ENCODE results near the gene FGF22. TPM values are rescaled to one million over a fixed set of nuclear protein-coding genes. Genes with fewer than 3 reads are reported as not detected.

FGF22 gene
- total and polyA plus RNA-seq, 2 of the 8 experiments (the other 6 are each of a cell fraction or from before 2014, with no cell fraction given) = 0.44 to 1.7 TPM

DNA sequence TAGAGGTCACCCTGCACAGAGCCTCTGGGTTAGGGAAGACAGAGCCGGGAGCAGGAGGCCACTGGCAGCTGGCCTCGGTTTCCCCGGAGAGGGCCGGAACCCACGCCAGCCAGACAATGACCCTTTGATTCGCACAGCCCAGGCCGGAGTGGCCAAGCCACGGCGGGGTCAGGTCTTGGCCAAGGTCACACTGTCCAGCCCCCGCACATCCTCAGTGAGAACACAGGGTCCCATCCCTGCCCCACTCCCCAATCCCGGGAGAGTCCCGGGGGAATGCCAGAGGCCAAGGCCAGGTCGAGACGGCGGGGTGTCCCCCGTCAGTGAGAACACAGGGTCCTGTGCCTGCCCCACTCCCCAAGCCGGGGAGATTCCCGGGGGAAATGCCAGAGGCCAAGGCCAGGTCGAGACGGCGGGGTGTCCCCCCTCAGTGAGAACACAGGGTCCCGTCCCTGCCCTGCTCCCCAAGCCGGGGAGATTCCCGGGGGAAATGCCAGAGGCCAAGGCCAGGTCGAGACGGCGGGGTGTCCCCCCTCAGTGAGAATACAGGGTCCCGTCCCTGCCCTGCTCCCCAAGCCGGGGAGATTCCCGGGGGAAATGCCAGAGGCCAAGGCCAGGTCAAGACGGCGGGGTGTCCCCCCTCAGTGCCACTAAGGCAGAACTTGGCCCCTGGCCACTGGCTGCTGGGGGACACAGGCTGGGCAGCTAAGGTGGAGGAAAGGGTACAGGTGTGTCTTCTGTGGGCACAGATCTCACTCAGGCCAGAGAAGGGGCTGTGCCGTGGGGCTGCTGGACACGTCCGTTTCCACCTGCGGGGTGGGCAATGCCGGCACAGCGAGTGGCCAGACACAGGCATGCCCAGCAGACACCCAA lies 34.8 kb downstream of the FGF22 start:
- Histone ChIP-seq H3K36me3 (ENCODE audit: control insufficient read depth in 2 of 4, insufficient read depth in 4 of 4, low read length in 3 of 4) (no peaks in the 10 kb centered on the region), H3K4me2 (ENCODE audit: insufficient read depth in 1 of 2, low read depth in 2 of 2, low read length in 2 of 2) (no peak overlapping the region), H3K9ac (replicated peaks in 1 of 4; ENCODE audit: extremely low read depth in 1 of 4, low read depth in 3 of 4, low read length in 3 of 4) (no peak overlapping the region), H4K20me1 (replicated peaks in 1 of 2; ENCODE audit: control insufficient read depth in 1 of 2, insufficient read depth in 2 of 2, low read length in 2 of 2) (peaks cover 0 to 7% of the 10 kb centered on the region in 2 experiments), H3K27ac (ENCODE audit: low read depth, low read length) (no peak overlapping the region), H2AFZ (ENCODE audit: low read length) (no peak overlapping the region), H2BK15ac (ENCODE audit: low read length) (no peak overlapping the region), H4K8ac (ENCODE audit: extremely low read depth, insufficient read depth, low read length) (no peak overlapping the region), H2AK5ac (ENCODE audit: low read depth, low read length) (no peak overlapping the region), H3K4ac (replicated peaks; ENCODE audit: insufficient read length, low read depth, low read length) (no peak overlapping the region), H3K27me3 (replicated peaks in 1 of 4; ENCODE audit: control insufficient read depth in 3 of 4, extremely low read depth in 1 of 4, insufficient read depth in 3 of 4, low read length in 3 of 4) (peaks cover 0 to 22% (median 10%) of the 10 kb centered on the region in 4 experiments; a peak in 5 of 7 replicates), H3K23me2 (ENCODE audit: low read depth, low read length) (peaks cover 2% of the 10 kb centered on the region; the same call in 1 of the 2 replicates), H4K5ac (ENCODE audit: insufficient read length, low read depth, low read length) (no peak overlapping the region), H3K4me1 (replicated peaks in 1 of 4; ENCODE audit: control insufficient read depth in 3 of 4, insufficient read depth in 4 of 4, low read length in 3 of 4) (peaks cover 0 to 10% (median 1%) of the 10 kb centered on the region in 4 experiments; a peak in 4 of 7 replicates), H3K79me2 (ENCODE audit: control insufficient read depth in 1 of 2, insufficient read depth in 2 of 2, low read length in 2 of 2) (no peaks in the 10 kb centered on the region), H3K9me3 (ENCODE audit: insufficient read depth in 2 of 2, low read depth in 1 of 2, low read length in 1 of 2) (no peaks in the 10 kb centered on the region), H3K23ac (ENCODE audit: insufficient read length) (no peak overlapping the region), H2BK5ac (ENCODE audit: low read depth, low read length) (no peak overlapping the region), H2BK120ac (replicated peaks; ENCODE audit: low read depth, low read length) (no peak overlapping the region), H3K14ac (ENCODE audit: insufficient read length) (no peak overlapping the region), H4K91ac (replicated peaks; ENCODE audit: insufficient read length, low read length) (no peak overlapping the region), H3K18ac (ENCODE audit: extremely low read depth, low read length) (no peak overlapping the region), H3K56ac (replicated peaks; ENCODE audit: insufficient read length, low read depth, low read length) (no peak overlapping the region), H2BK20ac (ENCODE audit: low read length) (no peak overlapping the region), H3K4me3 (ENCODE audit: extremely low read depth in 1 of 4, insufficient read depth in 2 of 4, low read depth in 3 of 4, low read length in 4 of 4) (no peak overlapping the region), H2BK12ac (ENCODE audit: low read depth, low read length) (no peak overlapping the region), H3K79me1 (ENCODE audit: low read depth, low read length) (0 out of 2 replicates have a peak, but pooled peaks cover 3% of the 10 kb centered on the region)
- ChIA-PET CTCF (ENCODE audit: partially characterized antibody) (interaction anchor here (0.6 to 1.3 kb wide), 4 partner anchors 23 to 327 kb away, joined by 3 to 4 read pairs (median 3); no protein-coding TSS in a partner anchor), POLR2A (ENCODE audit: partially characterized antibody) (interaction anchor here (0.8 to 1.5 kb wide), 5 partner anchors 11 to 144 kb away, joined by 3 to 10 read pairs (median 3); partner anchors contain the start of gene RNF126)
- FAIRE-seq (no peak), DNase-seq (ENCODE audit: low read depth in 1 of 2, low spot score in 2 of 2) (no peak)
- WGBS, 2 experiments (ENCODE audit: extremely low coverage in 1 of 2, insufficient coverage in 1 of 2, insufficient read length in 1 of 2, insufficient replicate concordance in 2 of 2, low coverage in 1 of 2, low lambda C conversion rate in 2 of 2, missing lambda C conversion rate in 1 of 2) = 88% methylated on average over 28 of the region's 38 CpGs; no CpG with 5 or more reads in 1 of the 2 experiments
- TF ChIP-seq, protein P1, sequence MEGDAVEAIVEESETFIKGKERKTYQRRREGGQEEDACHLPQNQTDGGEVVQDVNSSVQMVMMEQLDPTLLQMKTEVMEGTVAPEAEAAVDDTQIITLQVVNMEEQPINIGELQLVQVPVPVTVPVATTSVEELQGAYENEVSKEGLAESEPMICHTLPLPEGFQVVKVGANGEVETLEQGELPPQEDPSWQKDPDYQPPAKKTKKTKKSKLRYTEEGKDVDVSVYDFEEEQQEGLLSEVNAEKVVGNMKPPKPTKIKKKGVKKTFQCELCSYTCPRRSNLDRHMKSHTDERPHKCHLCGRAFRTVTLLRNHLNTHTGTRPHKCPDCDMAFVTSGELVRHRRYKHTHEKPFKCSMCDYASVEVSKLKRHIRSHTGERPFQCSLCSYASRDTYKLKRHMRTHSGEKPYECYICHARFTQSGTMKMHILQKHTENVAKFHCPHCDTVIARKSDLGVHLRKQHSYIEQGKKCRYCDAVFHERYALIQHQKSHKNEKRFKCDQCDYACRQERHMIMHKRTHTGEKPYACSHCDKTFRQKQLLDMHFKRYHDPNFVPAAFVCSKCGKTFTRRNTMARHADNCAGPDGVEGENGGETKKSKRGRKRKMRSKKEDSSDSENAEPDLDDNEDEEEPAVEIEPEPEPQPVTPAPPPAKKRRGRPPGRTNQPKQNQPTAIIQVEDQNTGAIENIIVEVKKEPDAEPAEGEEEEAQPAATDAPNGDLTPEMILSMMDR (IDR thresholded peaks at IDR 0.05; ENCODE audit: control extremely low read depth in 1 of 3, insufficient read depth in 1 of 3, low read depth in 1 of 3, low read length in 3 of 3) = no peak
